Endometrial microvascular endothelial cells (primary cell): ENCODE results near the gene CLEC20A. TPM values are rescaled to one million over a fixed set of nuclear protein-coding genes. Genes with fewer than 3 reads are reported as not detected.

Source experiments
- in situ Hi-C: cut with HindIII; loops from 2 replicates; pipeline ENCODE4 v1.10.0; 2017; ENCODE audit warnings: low sequenced_read_pairs, low pct_unique_long_range_greater_than_20kb; ENCODE audit errors: inconsistent ontology term
- total RNA-seq: library from RNA; depleted of rRNA; stranded (reverse); fragments of >200 nt; gene quantifications from one replicate; pipeline ENCODE4 v1.2.3, GENCODE V29; 2015; ENCODE audit errors: inconsistent ontology term

The CLEC20A gene
- total RNA-seq, 1 donor from 2014 or later, result not detected

GRCh38 chr1:178486100-178487069 is 10.4 kb downstream of the CLEC20A start:
- in situ Hi-C loops, result no loop called here

- in situ Hi-C loops, result no loop called here
These were observed 11.2 kb downstream of the CLEC20A start for GRCh38 chr1:178485541-178485981.

- in situ Hi-C loops, result no loop called here
These were observed 12.0 kb downstream of the CLEC20A start for GRCh38 chr1:178484698-178485225.

- in situ Hi-C loops, result no loop called here
These were observed 13.4 kb downstream of the CLEC20A start for GRCh38 chr1:178483251-178483957.

- in situ Hi-C loops, result no loop called here
These were observed 18.9 kb downstream of the CLEC20A start for GRCh38 chr1:178477841-178478240.

GRCh38 chr1:178477373-178477772 is 19.4 kb downstream of the CLEC20A start:
- in situ Hi-C loops, result no loop called here

- in situ Hi-C loops, result no loop called here
These were observed 24.2 kb downstream of the CLEC20A start for GRCh38 chr1:178472531-178472930.

- in situ Hi-C loops, result no loop called here
These were observed 26.3 kb downstream of the CLEC20A start for GRCh38 chr1:178470411-178470960.

- in situ Hi-C loops, result no loop called here
These were observed 28.9 kb downstream of the CLEC20A start for GRCh38 chr1:178467837-178468236.

- in situ Hi-C loops, result no loop called here
These were observed 31.8 kb downstream of the CLEC20A start for GRCh38 chr1:178465011-178465410.

- in situ Hi-C loops, result no loop called here
These were observed 32.2 kb downstream of the CLEC20A start for GRCh38 chr1:178464566-178464965.

GRCh38 chr1:178464141-178464540 is 32.6 kb downstream of the CLEC20A start:
- in situ Hi-C loops, result no loop called here

- in situ Hi-C loops, result no loop called here
These were observed 35.1 kb downstream of the CLEC20A start for GRCh38 chr1:178461701-178462100.

- in situ Hi-C loops, result no loop called here
These were observed 35.7 kb downstream of the CLEC20A start for GRCh38 chr1:178461104-178461503.

- in situ Hi-C loops, result no loop called here
These were observed 38.6 kb downstream of the CLEC20A start for GRCh38 chr1:178458203-178458602.

- in situ Hi-C loops, result no loop called here
These were observed 39.1 kb downstream of the CLEC20A start for GRCh38 chr1:178457651-178458050.

GRCh38 chr1:178456472-178456871 is 40.3 kb downstream of the CLEC20A start:
- in situ Hi-C loops, result no loop called here

- in situ Hi-C loops, result no loop called here
These were observed 44.8 kb downstream of the CLEC20A start for GRCh38 chr1:178452013-178452412.

GRCh38 chr1:178451529-178451928 is 45.2 kb downstream of the CLEC20A start:
- in situ Hi-C loops, result no loop called here
